C4-2B (cell line): ENCODE measurements around the gene BRI3.

ENCODE experiments used
- H3K27ac ChIP-seq: fragments of 450-650 bp; 2 replicates; pipeline ENCODE4 v1.5.1; 2017
- ZFX ChIP-seq: fragments of 450-650 bp; IDR thresholded peaks from 2 replicates; pipeline ENCODE4 v1.6.1; 2017
- TF ChIP-seq, protein P1 (sequence below): fragments of 450-650 bp; conservative IDR thresholded peaks from 2 replicates; pipeline ENCODE4 v1.5.1; 2017; ENCODE audit warnings: mild to moderate bottlenecking

Gene BRI3

DNA sequence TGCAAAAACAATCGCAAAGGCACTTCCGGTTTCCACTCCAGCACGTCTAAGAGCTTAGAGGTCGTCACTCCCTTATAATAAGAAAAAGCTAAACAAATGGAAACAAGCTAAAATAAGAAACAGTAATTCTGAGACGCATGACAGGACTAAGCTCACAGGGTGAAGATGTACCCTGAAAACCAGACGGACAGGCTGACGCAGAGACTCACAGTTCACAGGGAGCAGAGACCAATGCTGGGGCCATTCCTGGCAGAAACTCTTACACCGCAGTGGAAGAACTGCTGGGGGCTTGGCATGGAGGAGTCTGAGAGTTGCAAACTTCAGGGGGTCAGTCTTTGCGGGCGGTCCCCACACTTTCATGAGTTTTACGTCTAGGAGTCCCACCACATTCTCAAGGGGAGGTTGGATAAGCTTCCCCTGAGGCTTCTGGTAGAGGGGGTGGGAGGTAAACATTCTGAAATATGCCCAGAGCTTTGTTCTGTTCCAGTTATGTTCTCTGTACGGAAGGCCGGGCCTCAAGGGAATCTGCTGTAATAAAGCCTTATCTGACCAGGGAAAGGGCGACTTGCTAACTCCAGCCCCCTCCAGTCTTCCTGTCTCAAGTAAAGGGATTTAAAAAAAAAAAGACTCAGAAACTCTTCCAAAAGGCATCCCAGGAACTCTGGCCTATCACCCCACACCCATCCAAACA lies 47.8 kb downstream of the BRI3 start:
- TF ChIP-seq ZFX = no peak
- TF ChIP-seq, protein P1, sequence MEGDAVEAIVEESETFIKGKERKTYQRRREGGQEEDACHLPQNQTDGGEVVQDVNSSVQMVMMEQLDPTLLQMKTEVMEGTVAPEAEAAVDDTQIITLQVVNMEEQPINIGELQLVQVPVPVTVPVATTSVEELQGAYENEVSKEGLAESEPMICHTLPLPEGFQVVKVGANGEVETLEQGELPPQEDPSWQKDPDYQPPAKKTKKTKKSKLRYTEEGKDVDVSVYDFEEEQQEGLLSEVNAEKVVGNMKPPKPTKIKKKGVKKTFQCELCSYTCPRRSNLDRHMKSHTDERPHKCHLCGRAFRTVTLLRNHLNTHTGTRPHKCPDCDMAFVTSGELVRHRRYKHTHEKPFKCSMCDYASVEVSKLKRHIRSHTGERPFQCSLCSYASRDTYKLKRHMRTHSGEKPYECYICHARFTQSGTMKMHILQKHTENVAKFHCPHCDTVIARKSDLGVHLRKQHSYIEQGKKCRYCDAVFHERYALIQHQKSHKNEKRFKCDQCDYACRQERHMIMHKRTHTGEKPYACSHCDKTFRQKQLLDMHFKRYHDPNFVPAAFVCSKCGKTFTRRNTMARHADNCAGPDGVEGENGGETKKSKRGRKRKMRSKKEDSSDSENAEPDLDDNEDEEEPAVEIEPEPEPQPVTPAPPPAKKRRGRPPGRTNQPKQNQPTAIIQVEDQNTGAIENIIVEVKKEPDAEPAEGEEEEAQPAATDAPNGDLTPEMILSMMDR = no peak
- no peak overlapping the region for H3K27ac ChIP-seq

- no peak overlapping the region for H3K27ac ChIP-seq
- TF ChIP-seq, protein P1 = no peak
- TF ChIP-seq ZFX = no peak
Measured at GRCh38 chr7:98329791-98330373, 48.4 kb downstream of the BRI3 start.

DNA sequence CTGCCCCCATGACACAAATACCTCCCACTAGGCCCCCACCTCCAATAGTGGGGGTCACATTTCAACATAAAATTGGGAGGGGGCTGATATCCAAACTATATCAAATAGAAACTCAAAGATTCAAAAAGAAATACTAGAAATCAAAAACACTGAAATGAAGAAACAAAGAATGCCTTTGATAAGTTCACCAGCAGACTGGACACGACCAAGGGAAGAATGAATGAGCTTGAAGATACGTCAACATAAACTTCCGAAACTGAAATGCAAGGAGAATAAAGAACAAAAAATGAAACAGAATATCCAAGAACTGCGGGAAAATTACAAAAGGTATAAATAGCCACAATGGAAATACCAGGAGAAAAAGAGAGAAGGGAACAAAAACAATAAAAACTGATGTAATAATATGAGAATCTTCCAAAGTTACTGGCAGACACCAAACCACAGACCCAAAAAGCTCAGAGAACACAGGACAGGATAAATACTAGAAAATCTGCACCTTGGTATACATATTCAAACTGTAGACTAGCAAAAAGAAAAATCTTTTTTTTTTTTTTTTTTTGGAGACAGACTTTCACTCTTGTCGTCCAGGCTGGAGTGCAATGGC lies 49.5 kb downstream of the BRI3 start:
- TF ChIP-seq ZFX = no peak
- TF ChIP-seq, protein P1 = no peak
- H3K27ac ChIP-seq = no peak overlapping the region

GRCh38 chr7:98334081-98334480 lies 52.6 kb downstream of the BRI3 start:
- H3K27ac ChIP-seq = no peak overlapping the region
- TF ChIP-seq, protein P1 = no peak
- no peak for TF ChIP-seq ZFX

DNA sequence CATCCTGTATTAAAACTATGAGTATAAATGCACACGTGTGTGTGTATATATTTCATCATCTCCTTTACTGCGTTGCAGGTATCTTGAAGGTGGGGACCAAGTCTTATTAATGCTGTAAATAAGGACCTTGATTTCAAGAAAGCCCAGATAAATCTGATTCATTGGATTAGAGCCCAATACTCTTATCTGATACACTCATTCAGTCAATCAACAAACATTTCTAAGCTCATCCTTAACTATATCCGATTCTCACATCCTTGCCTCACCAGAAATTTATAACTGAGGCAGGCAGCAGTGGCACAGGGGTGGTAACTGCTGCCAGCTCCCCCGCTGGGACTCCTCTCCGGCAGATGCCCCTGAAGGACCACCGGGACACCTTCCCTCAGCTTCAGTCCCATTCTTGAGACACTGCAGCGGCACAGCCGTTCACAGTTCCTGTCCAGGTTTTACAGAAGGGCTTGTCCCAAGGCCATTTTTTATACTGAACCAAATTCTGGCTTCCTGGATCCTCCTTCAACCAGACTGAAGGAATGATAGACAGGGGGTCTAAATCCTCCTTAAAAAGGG lies 54.0 kb downstream of the BRI3 start:
- TF ChIP-seq, protein P1 = no peak
- TF ChIP-seq ZFX = no peak
- no peak overlapping the region for H3K27ac ChIP-seq

- H3K27ac ChIP-seq = no peak overlapping the region
- no peak for TF ChIP-seq ZFX
- TF ChIP-seq, protein P1 = no peak
Measured at GRCh38 chr7:98338441-98338840, 57.0 kb downstream of the BRI3 start.

DNA sequence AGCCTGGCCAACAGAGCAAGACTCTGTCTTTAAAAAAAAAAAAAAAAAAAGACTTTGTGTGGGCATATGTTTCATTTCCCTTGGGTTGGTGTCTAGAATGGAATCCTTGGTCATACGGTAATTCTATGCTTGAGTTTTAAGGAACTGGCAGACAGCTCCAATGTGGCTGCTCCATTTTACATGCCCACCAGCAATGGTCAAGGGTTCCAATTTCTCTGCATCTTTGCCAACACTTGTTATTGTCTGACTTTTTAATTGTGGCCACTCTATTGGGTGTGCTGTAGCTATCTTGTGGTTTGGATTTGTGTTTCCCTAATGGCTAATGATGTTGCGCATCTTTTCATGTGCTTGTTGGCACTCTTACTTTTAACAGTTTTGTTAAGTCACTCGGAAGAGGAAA lies 57.6 kb downstream of the BRI3 start:
- H3K27ac ChIP-seq = no peak overlapping the region
- no peak for TF ChIP-seq ZFX
- TF ChIP-seq, protein P1 = no peak
